Upper lobe of right lung (tissue), 1 donor: ENCODE data around the gene RGL1. TPM values are rescaled to one million over a fixed set of nuclear protein-coding genes. Genes with fewer than 3 reads are reported as not detected.

Experiments
- ATAC-seq: fragments of 200-7000 bp; cut with Tn5 transposase; one replicate; pipeline ENCODE4 v1.9.1; 2020; ENCODE audit warnings: mild to moderate bottlenecking, moderate library complexity
- DNase-seq: peaks from one replicate; pipeline ENCODE4 v3.0.0-alpha.2; 2020
- H3K27ac ChIP-seq: fragments of 200-600 bp; one replicate; pipeline ENCODE4 v1.8.0; 2022
- H3K27me3 ChIP-seq: fragments of 200-600 bp; one replicate; pipeline ENCODE4 v1.8.0; 2022; ENCODE audit warnings: mild to moderate bottlenecking
- H3K36me3 ChIP-seq: fragments of 200-600 bp; one replicate; pipeline ENCODE4 v1.8.0; 2022
- H3K4me1 ChIP-seq: fragments of 200-600 bp; one replicate; pipeline ENCODE4 v1.8.0; 2022
- H3K4me3 ChIP-seq: fragments of 200-600 bp; one replicate; pipeline ENCODE4 v1.8.0; 2022; ENCODE audit warnings: mild to moderate bottlenecking
- H3K9me3 ChIP-seq: fragments of 200-600 bp; one replicate; pipeline ENCODE4 v1.8.0; 2022
- intact Hi-C: fragments of 100-400 bp; cut with DNase I; formaldehyde crosslinking; loops from one replicate; pipeline ENCODE4 v1.11.0; 2022
- total RNA-seq: library from RNA; stranded (reverse); fragmentation: NEBNext Ultra II Directional; extraction: Animal tissue kit (Norgen Biotek cat#: 25700); gene quantifications from one replicate; pipeline ENCODE4 v1.2.1, GENCODE V29; 2021
- TF ChIP-seq, protein P1 (sequence below): fragments of 200-600 bp; IDR thresholded peaks from one replicate; pipeline ENCODE4 v1.8.0; 2022; ENCODE audit warnings: antibody characterized with exemption
- donor health status: DM: no; HTN: yes; CAD: no; lungs with severe emphysema.

The RGL1 gene
- total RNA-seq, 1 donor from 2014 or later = 40.9 TPM

DNA sequence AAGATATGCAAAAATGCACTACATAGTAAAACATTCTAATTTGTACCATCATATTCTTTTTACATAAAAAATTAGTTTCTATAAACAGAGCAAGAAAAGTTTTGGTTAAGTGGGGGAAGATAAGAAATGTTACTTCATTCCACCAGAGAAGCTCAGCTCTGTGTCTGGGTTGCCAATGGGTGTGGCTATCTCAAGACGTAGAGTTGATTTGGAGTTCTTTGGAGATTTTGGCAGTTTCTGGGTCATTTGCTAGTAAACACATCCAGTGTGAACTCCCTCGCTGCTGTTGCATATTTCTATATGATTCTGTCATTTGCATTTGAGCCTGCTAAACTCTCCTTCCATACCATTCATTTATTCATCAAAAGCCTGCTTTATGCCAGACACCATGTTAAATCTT is 7.2 kb downstream of the RGL1 start:
- H3K4me3 ChIP-seq = no peak overlapping the region
- no peak overlapping the region for H3K27ac ChIP-seq
- H3K27me3 ChIP-seq = no peaks in the 10 kb centered on the region
- DNase-seq = no peak
- no peak for ATAC-seq
- TF ChIP-seq, protein P1, sequence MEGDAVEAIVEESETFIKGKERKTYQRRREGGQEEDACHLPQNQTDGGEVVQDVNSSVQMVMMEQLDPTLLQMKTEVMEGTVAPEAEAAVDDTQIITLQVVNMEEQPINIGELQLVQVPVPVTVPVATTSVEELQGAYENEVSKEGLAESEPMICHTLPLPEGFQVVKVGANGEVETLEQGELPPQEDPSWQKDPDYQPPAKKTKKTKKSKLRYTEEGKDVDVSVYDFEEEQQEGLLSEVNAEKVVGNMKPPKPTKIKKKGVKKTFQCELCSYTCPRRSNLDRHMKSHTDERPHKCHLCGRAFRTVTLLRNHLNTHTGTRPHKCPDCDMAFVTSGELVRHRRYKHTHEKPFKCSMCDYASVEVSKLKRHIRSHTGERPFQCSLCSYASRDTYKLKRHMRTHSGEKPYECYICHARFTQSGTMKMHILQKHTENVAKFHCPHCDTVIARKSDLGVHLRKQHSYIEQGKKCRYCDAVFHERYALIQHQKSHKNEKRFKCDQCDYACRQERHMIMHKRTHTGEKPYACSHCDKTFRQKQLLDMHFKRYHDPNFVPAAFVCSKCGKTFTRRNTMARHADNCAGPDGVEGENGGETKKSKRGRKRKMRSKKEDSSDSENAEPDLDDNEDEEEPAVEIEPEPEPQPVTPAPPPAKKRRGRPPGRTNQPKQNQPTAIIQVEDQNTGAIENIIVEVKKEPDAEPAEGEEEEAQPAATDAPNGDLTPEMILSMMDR = no peak
- no peaks in the 10 kb centered on the region for H3K9me3 ChIP-seq
- H3K36me3 ChIP-seq = peaks cover 7% of the 10 kb centered on the region
- intact Hi-C loops = no loop called here
- H3K4me1 ChIP-seq = peaks cover 69% of the 10 kb centered on the region

DNA sequence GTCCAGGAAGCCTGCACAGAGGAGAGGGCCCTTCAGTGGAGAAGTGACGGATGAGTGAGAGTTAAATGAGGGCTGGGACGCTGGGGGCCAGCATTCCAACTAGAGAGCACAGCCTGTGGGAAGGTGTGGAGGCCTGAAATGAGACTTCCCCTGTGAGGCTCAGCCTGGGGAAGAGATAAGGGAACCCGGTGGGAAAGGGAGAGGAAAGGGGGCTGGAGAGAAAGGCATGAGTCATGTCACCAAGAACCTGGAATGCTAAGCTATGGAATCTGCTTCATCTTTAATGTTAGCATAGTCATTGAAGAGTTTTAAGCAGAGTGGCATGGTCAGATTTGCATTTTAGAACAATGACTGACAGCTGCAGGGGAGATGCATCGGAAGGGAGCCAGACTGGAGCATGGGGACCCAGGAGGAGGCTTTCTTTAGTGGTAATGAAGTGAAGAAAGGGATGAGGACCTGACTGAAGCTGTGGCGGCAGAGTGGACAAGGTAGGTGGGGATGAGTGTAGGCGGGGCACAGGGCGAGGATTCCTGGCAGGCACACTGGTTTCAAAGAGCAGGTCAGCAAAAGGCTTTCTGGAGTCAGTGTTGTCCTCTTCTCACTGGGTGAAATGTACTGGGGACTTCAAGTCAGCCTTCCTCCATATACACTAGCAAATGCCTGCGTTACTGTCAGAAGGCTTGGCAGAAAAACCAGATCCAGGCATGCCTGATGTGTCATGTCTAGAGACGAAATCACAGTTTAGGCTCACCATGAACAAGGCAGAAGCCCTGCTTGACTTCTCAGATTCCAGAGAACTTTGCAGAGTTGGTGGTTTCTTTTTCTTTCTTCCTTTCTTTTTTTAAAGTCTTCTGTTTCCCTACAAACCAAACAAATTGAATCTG is 8.0 kb downstream of the RGL1 start:
- Histone ChIP-seq H3K9me3 (no peaks in the 10 kb centered on the region), H3K4me1 (peaks cover 75% of the 10 kb centered on the region), H3K4me3 (no peak overlapping the region), H3K36me3 (peaks cover 7% of the 10 kb centered on the region), H3K27me3 (no peaks in the 10 kb centered on the region), H3K27ac (peak overlapping the region; percentile 26)
- ATAC-seq = peak; percentile 61
- intact Hi-C loops = no loop called here
- no peak for DNase-seq
- TF ChIP-seq, protein P1 = no peak

DNA sequence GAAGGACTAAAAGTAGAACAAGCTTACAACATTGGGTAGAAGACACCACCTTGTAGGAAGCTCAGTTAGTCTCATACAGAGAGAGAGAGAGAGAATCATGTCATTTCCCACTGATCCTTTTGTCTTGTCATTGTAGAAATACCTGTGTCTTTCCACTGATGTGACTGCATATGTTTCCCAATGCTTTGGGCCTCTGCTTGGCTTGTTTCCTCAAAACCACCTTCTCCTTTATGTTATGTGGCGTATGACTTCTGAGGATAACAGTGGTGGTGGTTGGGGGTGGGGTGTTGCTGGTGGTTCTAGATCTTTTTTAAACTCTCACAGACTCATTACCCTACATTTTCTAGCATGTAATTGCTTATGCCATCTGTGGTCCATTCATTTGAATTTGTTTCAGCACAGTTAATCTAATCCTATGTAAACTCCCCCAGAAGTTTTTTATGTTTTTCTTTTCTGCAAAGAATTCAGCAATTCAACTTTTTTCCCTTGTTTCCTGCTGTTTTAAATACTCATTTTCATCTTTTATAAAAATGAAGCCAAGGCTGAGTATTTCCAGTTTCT is 9.3 kb downstream of the RGL1 start:
- no peak overlapping the region for H3K27ac ChIP-seq

DNA sequence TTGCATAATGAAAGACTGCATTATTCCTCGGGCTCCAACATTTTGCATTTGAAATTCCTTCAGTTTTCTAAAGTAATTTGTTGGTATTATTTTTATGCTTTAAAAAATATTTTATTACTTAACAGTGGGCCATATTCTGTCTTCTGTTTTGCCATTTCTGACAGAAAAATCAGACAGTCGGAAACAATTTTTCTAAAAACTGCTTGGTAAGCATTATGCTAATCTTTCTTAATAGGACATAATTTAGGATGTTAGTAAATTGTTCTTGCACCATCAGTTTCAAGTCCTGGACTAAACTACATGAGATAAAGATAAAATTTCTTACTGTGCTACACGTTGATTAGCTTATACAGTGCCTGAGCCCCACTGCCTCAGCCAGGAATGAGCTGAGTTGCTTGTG is 11.2 kb downstream of the RGL1 start:
- H3K27me3 ChIP-seq = no peaks in the 10 kb centered on the region
- intact Hi-C loops = no loop called here
- H3K4me3 ChIP-seq = no peak overlapping the region
- ATAC-seq = no peak
- no peak for DNase-seq
- TF ChIP-seq, protein P1 = no peak
- no peaks in the 10 kb centered on the region for H3K36me3 ChIP-seq
- no peaks in the 10 kb centered on the region for H3K9me3 ChIP-seq
- no peak overlapping the region for H3K27ac ChIP-seq
- H3K4me1 ChIP-seq = peaks cover 50% of the 10 kb centered on the region

More for the DNA sequence above, 9.3 kb downstream of the RGL1 start:
- TF ChIP-seq, protein P1 = no peak
- H3K27me3 ChIP-seq = no peaks in the 10 kb centered on the region
- intact Hi-C loops = no loop called here
- no peak for DNase-seq
- no peak for ATAC-seq
- H3K36me3 ChIP-seq = no peaks in the 10 kb centered on the region
- H3K9me3 ChIP-seq = no peaks in the 10 kb centered on the region
- no peak overlapping the region for H3K4me3 ChIP-seq
- H3K4me1 ChIP-seq = peaks cover 69% of the 10 kb centered on the region

DNA sequence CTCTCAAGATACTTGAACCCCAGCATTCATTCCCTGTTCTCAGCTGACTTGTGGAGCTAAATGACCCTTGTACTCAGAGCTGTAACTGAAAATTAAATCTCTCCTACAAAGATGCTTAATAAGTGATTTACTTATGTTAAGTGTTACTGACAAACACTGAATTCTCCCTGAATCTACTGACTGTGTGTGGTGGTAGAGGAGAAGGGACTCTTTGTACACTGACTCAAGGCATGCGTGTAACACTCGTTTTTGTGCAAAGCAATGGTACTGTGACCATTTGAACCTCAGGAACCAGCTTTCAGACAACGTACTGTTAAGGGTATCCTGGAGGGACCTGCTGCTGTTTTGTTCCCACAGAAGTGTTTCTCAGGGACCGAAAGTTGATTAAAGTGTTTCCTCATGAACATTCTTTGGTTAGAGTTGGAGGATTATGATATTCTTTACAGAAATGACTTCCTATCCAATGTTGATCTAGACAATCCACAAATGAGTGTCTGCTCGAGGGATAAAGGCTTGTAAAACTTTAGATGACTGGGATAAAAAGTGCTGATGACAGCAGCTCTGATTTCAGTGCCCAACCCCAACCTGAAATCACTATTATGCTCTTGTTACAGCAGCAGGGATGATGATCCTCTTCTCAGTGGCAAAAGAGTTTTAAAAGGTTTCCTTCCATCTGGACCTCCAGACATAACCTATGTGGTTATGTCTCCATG is 12.8 kb downstream of the RGL1 start:
- Histone ChIP-seq H3K27me3 (no peaks in the 10 kb centered on the region), H3K36me3 (no peaks in the 10 kb centered on the region), H3K4me1 (peaks cover 45% of the 10 kb centered on the region), H3K9me3 (no peaks in the 10 kb centered on the region), H3K4me3 (no peak overlapping the region), H3K27ac (peak overlapping the region; percentile 47)
- ATAC-seq = no peak
- intact Hi-C loops = no loop called here
- no peak for DNase-seq
- TF ChIP-seq, protein P1 = no peak
